Measurements from ENCODE around the gene SLC7A6. TPM values are rescaled to one million over a fixed set of nuclear protein-coding genes. Genes with fewer than 3 reads are reported as not detected.

SLC7A6 gene
- total and polyA plus RNA-seq, 10 of the 15 experiments (the other 5 are each of a cell fraction or from before 2014, with no cell fraction given), result 8.2 to 60.4 (median 28.6) TPM

DNA sequence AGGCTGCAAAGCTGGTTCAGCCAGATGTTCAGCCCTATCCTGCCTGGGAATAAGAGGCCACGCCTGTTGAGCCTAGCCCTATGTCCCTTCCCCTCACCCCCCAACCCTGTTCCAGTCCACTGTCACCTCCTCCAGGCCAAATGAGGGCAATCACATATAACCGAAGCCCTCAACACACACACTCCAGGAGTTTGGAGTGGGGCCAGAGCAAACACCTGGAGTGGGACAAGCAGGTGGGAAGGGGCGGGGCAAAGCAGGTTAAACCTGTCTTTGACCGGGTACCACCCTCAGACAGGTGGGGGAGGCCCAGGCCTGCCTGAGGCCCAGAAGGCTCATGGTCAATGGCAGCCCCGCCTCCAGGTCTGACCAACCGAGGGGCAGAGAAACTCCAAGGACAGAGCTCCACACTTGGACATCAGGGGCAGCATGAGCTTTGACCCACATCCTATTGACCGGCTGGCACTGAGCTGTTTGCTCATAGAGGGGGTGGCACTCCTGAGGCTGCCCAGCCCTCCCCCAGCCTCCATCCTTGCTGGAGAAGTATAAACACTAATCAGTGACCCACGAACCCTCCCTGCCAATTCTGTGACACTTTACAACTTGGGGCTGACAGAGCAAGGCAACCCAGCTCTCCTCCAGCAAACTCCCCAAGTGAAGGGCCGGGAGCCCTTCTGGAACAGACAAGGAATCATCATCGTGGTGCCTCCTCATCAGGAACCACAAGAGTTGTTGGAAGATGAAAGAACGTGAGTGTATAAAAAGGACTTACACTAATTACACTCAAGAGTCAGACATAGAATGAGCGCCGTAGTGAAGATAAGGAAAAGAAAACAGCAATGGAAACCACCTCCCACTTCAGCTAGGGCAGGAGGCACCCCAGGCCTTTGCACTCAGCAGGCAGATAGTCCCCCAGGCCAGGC lies 29.9 kb upstream of the SLC7A6 start:
- Histone ChIP-seq H3K4me2 (ENCODE audit: control insufficient read depth, insufficient read depth) (no peak overlapping the region), H3K9ac (ENCODE audit: control insufficient read depth, insufficient read depth, low read length) (no peak overlapping the region), H3K4me3 (no peak overlapping the region), H4K20me1 (ENCODE audit: control insufficient read depth, insufficient read depth) (no peaks in the 10 kb centered on the region), H3K27me3 (replicated peaks in 1 of 2; ENCODE audit: control insufficient read depth in 2 of 2, insufficient read depth in 2 of 2, low read length in 1 of 2) (no peaks in the 10 kb centered on the region), H3K9me3 (replicated peaks; ENCODE audit: control insufficient read depth, insufficient read depth, low read length) (no peaks in the 10 kb centered on the region), H3K4me1 (ENCODE audit: control insufficient read depth, insufficient read depth, low read length) (peaks cover 11% of the 10 kb centered on the region), H3K36me3 (ENCODE audit: control insufficient read depth in 2 of 2, insufficient read depth in 2 of 2, low read length in 1 of 2) (peaks cover 3 to 7% of the 10 kb centered on the region in 2 experiments; a peak in 3 of 4 replicates), H3K79me2 (ENCODE audit: control insufficient read depth, insufficient read depth, low read length) (no peaks in the 10 kb centered on the region), H2AFZ (ENCODE audit: control insufficient read depth, low read depth, low read length) (no peak overlapping the region), H3K27ac (ENCODE audit: control insufficient read depth, insufficient read depth) (no peak overlapping the region)
- 65% methylated on average over 13 of the region's 13 CpGs for WGBS (ENCODE audit: insufficient coverage, insufficient replicate concordance, low lambda C conversion rate, missing lambda C conversion rate)
- in situ Hi-C loops (cut with MboI) (no loop called here), intact Hi-C loops (cut with micrococcal nuclease; ENCODE audit: unreplicated experiment) (no loop called here)
- ChIA-PET CTCF (interaction anchor here (1.1 kb wide), 1 partner anchor 27 kb away, joined by 4 read pairs; no protein-coding TSS in a partner anchor), SMC1A (ENCODE audit: uncharacterized antibody, unreplicated experiment) (interaction anchor here (0.9 kb wide), 1 partner anchor 22 kb away, joined by 3 read pairs; no protein-coding TSS in a partner anchor), RAD21 (ENCODE audit: unreplicated experiment) (no interaction called here), POLR2A (interaction anchor here (0.6 kb wide), 1 partner anchor 250 kb away, joined by 4 read pairs; no protein-coding TSS in a partner anchor)
- no peak for TF ChIP-seq KLF5 (IDR thresholded peaks at IDR 0.05; ENCODE audit: partially characterized antibody)
- no peak for FAIRE-seq
- BruUV-seq (replicated peaks), result no TSS peak
- DNase-seq (ENCODE audit: low read depth, low spot score), result no peak
- no peak for ATAC-seq

DNA sequence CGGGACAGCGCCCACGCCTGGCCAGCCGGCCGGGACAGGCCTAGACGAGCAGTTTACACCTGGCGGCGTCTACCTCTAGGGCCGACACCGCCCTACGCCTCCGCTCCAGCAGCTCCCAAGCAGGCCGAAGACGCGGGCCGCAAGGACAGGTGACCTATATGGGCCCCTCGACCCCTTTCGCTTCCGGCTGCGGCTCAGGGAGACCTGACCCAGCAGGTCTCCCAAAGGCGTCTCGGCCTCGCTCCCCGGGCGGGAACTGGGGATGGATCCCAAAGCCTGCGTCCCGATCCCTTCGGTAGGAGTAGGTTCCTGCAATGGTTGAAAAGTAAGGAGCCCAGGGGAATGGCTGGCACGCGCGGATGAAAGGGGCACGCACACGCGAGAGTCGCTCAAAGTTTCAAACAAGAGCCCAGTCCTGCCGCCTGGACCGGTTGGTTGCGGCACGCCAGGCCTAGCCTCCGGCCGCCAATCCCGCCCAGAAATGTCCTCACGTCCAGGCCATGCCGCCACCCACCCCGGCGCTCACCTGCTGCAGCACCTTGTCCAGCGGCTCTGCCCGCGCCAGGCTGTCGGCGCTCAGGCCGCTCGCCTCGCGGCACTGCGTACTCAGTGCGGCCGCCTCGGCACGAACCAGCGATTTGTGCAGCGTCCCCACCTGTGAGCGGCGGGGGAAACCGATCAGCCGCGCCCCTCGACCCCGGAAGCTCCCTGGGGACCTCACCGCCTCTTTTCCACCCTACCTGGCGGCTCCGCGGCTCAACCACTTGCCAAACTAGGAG lies 29.0 kb upstream of the SLC7A6 start:
- SMC1A ChIA-PET (ENCODE audit: uncharacterized antibody, unreplicated experiment), result no interaction called here
- Histone ChIP-seq H3K27me3 (replicated peaks in 1 of 2; ENCODE audit: control insufficient read depth in 2 of 2, insufficient read depth in 2 of 2, low read length in 1 of 2) (no peaks in the 10 kb centered on the region), H3K9ac (ENCODE audit: control insufficient read depth, insufficient read depth, low read length) (no peak overlapping the region), H2AFZ (ENCODE audit: control insufficient read depth, low read depth, low read length) (no peak overlapping the region), H3K4me2 (ENCODE audit: control insufficient read depth, insufficient read depth) (peak overlapping the region; percentile 98; the same call in 1 of the 2 replicates), H4K20me1 (ENCODE audit: control insufficient read depth, insufficient read depth) (no peaks in the 10 kb centered on the region), H3K79me2 (ENCODE audit: control insufficient read depth, insufficient read depth, low read length) (no peaks in the 10 kb centered on the region), H3K9me3 (replicated peaks; ENCODE audit: control insufficient read depth, insufficient read depth, low read length) (no peaks in the 10 kb centered on the region), H3K36me3 (ENCODE audit: control insufficient read depth in 2 of 2, insufficient read depth in 2 of 2, low read length in 1 of 2) (peaks cover 1 to 2% of the 10 kb centered on the region in 2 experiments; a peak in 1 of 4 replicates), H3K27ac (ENCODE audit: control insufficient read depth, insufficient read depth) (no peak overlapping the region), H3K4me1 (ENCODE audit: control insufficient read depth, insufficient read depth, low read length) (peaks cover 11% of the 10 kb centered on the region), H3K4me3 (no peak overlapping the region; the same call in 1 of the 2 replicates)
- DNase-seq (ENCODE audit: low read depth, low spot score) (no peak), ATAC-seq (no peak), FAIRE-seq (no peak)
- CTCF ChIA-PET, result interaction anchor here (1.1 kb wide), 1 partner anchor 26 kb away, joined by 4 read pairs; no protein-coding TSS in a partner anchor
- WGBS (ENCODE audit: insufficient coverage, insufficient replicate concordance, low lambda C conversion rate, missing lambda C conversion rate), result 85% methylated on average over 65 of the region's 73 CpGs
- intact Hi-C loops (cut with micrococcal nuclease; ENCODE audit: unreplicated experiment), result no loop called here
- in situ Hi-C loops (cut with MboI), result no loop called here
- POLR2A ChIA-PET, result interaction anchor here (0.6 to 1.0 kb wide), 3 partner anchors 9 to 488 kb away, joined by 3 to 4 read pairs (median 3); no protein-coding TSS in a partner anchor
- no TSS peak for BruUV-seq (replicated peaks)
- RAD21 ChIA-PET (ENCODE audit: unreplicated experiment), result no interaction called here
- TF ChIP-seq, protein P1, sequence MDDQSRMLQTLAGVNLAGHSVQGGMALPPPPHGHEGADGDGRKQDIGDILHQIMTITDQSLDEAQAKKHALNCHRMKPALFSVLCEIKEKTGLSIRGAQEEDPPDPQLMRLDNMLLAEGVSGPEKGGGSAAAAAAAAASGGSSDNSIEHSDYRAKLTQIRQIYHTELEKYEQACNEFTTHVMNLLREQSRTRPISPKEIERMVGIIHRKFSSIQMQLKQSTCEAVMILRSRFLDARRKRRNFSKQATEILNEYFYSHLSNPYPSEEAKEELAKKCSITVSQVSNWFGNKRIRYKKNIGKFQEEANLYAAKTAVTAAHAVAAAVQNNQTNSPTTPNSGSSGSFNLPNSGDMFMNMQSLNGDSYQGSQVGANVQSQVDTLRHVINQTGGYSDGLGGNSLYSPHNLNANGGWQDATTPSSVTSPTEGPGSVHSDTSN (IDR thresholded peaks at IDR 0.05; ENCODE audit: insufficient replicate concordance, low read depth, low read length), result no peak

Measured in GM12878 (cell line).